AG10803 (cell line): ENCODE results near the gene PCLAF.

Experiments used
- DNase-seq: peaks from one replicate; pipeline ENCODE4 v3.0.0; 2010; ENCODE audit warnings: low read depth
- H3K4me3 ChIP-seq: 2 replicates; pipeline ENCODE4 v1.5.1; 2011; ENCODE audit warnings: mild to moderate bottlenecking, low read length, control low read depth
- TF ChIP-seq, protein P1 (sequence below): conservative IDR thresholded peaks from 2 replicates; pipeline ENCODE4 v1.5.1; 2011; ENCODE audit warnings: mild to moderate bottlenecking, low read length, control low read depth, inconsistent platforms

PCLAF gene

DNA sequence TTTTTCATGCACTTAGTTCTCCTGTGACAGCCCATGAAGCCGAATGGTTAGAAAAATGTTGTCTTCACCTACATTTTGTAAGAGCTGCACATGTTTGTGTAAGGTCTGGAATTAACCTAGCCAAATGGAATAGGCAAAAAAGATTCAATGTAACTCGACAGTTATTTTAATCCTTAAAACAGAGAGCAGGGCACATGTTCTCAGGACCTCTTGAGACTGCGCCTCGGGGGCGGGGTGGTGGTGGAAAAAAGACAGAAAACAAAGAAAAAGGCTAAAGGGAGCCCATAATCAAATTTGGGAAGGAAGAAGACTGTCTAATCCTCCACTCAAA is 24.6 kb downstream of the PCLAF start:
- DNase-seq = no peak
- TF ChIP-seq, protein P1, sequence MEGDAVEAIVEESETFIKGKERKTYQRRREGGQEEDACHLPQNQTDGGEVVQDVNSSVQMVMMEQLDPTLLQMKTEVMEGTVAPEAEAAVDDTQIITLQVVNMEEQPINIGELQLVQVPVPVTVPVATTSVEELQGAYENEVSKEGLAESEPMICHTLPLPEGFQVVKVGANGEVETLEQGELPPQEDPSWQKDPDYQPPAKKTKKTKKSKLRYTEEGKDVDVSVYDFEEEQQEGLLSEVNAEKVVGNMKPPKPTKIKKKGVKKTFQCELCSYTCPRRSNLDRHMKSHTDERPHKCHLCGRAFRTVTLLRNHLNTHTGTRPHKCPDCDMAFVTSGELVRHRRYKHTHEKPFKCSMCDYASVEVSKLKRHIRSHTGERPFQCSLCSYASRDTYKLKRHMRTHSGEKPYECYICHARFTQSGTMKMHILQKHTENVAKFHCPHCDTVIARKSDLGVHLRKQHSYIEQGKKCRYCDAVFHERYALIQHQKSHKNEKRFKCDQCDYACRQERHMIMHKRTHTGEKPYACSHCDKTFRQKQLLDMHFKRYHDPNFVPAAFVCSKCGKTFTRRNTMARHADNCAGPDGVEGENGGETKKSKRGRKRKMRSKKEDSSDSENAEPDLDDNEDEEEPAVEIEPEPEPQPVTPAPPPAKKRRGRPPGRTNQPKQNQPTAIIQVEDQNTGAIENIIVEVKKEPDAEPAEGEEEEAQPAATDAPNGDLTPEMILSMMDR = no peak

DNA sequence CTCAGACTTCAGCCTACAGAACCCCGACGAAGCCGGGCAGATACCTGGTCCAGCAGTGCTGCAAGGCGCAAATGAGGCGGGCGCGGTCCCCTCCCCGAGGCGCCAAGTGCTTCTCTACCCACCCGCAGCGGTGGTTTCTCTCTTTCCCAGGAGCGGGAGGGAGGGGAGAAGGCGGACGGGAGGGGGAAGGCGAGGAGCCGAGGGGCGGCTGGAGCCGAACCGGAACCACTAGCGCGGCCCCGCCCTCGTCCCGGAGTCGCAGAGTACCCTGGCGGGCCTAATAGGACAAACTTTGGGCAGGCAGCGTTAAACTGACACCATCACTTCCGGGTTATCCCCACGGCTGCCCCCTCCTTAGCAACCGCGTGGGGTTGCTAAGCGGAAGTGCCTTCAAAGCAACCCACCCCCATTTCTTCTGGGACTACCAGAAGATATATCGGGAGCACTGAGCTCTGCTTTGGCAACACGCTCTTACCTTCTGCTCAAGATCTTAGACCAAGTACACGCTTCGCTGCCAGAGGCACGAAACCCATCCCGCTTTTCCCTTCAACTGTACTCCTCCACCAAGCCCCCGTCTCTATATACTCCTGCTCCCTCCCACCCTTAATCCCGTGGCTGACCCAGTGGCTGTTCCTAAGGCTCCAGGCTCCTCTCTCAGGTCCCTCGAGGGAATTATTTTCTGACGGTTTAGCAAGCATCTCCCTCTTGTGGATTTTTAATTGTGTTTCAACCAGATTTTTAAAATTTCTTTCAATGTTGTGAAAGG is 25.1 kb downstream of the PCLAF start, which contains the start of gene CSNK1G1:
TSS of gene CSNK1G1 (minus strand) at position 230 of the 766 bp plus-strand sequence. CDS start 55,674 bp downstream, outside the sequence.
- TF ChIP-seq, protein P1 = peak; percentile 63
- H3K4me3 ChIP-seq = peak within 1 kb of the TSS; percentile 95
- peak; percentile 97 for DNase-seq

More for the DNA sequence above, 24.6 kb downstream of the PCLAF start:
- peak overlapping the region; percentile 95 for H3K4me3 ChIP-seq

DNA sequence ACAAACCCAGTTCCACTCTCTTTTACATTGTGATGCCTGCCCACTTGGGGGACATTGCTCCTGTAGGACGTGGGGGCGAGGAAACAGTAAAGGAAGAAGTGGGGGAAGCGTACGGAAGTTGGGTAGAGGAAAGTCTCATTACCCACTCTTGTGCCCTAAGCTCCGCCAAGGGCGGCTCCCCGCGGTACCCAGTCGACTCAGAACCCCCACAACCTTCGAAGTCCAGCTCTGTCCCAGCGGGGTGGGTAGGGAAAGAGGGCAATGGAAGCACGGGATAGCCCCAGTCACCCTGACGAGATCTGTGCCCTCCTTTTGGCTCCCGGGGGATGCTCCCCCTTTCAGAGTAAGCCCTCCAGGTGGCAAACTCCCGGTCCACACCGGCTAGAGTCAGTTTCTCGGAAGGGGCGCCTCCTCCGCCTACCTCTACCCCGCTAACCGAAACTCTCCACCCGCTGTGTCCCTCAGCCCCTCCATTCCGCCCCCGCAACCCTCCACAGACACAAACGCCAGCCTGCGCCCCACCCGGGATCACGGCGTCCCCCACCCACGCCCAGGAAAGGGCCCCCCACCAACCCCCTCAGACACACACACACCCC is 25.8 kb downstream of the PCLAF start:
- DNase-seq = no peak
- TF ChIP-seq, protein P1 = no peak
- peak overlapping the region; percentile 95 for H3K4me3 ChIP-seq

DNA sequence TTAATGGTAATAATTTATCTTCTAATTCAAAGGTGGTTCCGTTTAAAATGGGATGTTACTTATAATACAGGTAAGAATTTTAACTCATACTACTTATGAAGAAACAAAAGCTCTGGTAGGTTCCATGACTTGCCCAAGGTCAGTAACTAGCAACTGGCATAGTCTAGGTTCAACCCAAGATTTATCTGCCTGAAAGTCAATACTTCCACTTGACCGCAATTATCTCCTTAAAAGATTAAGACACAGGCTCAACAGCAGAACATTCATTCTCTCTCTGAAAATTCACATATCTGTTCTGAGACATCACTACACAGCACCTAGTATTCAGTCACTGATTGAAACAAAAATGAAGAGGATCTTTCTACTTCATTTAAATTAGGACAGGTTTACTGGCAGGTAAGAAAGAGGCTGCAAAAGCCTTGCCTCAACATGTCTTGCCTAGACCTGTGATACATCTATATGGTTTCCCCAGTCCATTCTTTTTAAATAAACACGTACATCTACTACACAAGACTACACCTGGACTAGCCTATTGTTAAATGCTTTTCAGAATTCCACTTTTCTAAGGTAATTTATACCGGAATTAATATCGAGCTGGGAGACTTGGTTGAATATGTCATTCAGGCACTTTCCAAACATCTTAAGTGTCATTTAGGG is 26.4 kb downstream of the PCLAF start:
- TF ChIP-seq, protein P1 = no peak
- H3K4me3 ChIP-seq = peak overlapping the region; percentile 95
- DNase-seq = no peak

DNA sequence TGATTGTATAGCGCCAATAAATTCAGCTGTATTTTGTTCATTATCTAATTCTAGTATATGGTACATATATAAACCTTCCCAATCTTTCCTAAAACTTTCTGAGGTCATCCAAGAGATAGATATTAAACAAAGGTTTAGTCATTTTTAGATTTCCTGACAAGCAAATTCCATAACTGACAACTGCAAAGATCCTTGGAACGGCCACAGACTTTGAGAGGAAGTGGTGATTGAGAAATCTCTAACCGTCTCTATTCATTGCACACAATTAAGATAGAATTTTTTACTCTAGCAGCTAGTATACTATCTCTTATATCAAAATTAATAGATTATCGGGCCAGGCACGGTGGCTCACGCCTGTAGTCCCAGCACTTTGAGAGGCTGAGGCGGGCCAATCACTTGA is 30.0 kb downstream of the PCLAF start:
- TF ChIP-seq, protein P1 = no peak
- H3K4me3 ChIP-seq = no peak overlapping the region
- peak; percentile 44 for DNase-seq

DNA sequence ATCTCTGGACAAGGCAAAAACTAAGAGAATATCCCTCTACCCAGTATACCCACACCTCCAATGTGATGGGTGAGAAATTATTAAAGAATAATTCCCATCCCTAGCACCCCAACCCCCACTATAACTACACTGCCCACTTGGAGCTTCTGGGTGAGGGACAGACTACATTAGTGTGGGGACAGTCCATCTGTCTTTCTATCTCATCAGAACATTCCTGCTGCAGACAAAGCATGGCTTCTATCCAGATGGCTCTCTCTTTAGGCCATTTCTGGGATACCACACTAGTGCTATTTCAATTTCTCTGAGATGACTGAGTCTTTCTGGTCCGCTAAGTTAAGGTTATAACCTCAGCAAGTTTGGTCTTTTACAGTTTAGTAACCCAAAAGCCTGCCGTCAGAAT is 31.9 kb downstream of the PCLAF start:
- H3K4me3 ChIP-seq = no peak overlapping the region
- DNase-seq = no peak
- TF ChIP-seq, protein P1 = no peak
